ENCODE measurements around the gene NDEL1.

The NDEL1 gene

GRCh38 chr17:8413938-8414337, 21.7 kb upstream of the NDEL1 start:
- DNase-seq (ENCODE audit: low spot score): no peak

- DNase-seq (ENCODE audit: low spot score): no peak
Measured at GRCh38 chr17:8417806-8418205, 17.9 kb upstream of the NDEL1 start.

- no peak for DNase-seq (ENCODE audit: low spot score)
Measured at GRCh38 chr17:8418471-8418870, 17.2 kb upstream of the NDEL1 start.

DNA sequence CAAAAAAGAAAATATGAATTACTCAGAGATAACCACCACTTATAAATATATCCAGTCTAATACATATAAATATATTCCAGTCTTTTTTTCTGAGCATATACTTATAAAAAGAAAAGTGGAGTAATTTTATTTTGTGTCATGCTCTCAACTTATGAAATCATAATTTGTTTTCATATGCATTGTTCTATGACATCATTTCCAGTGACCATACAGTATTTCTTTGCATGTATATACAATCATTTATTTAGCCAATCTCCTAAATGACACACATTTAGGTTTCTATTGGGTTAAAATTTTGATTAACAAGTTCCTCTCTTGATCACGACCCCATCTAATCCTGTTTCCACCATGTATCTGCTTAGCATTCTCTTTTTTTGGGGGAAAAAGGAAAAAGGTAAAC, 16.4 kb upstream of the NDEL1 start:
- DNase-seq (ENCODE audit: low spot score): no peak

DNA sequence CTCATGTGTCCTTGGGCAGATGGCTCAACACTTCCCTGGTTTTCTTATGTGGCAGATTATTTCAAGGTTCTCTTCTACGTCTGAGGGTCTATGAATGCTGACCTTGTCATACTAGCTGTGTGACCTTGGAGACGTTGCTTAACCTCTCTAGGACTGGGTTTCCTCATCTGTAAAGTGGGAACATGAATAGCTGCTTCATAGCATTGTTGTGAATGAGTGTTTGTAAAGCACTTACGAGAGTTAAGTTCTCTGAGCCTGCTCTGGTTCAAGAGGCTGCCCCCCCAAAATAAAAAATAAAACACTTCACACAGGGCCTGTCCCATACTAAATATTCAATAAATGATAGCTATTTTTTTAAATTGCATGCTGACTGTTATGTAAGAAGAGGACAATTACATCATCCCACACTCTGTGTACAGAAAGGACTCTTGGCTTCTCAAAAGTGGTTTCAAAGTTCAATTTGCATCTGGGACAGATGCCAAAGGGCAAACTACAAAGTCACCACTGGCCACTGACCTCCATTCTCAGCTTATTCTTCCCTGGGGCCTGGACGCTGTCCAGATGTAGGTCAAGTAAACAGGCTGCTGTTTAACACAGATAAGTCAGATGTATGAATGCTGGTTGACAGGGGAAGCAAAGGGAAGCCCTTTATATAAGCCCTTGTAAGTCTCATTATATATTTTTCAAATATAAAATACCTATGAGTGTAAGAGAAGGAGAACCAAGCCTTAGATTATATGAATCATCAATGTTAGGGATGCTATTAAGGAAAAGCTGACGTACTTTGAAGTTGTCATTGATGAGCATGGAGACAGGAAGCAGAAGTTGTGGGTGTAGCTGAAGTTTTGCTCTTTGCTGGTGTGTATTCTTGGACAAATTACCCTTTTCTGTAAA, 15.4 kb upstream of the NDEL1 start:
- DNase-seq (ENCODE audit: low spot score): peak; percentile 52

DNA sequence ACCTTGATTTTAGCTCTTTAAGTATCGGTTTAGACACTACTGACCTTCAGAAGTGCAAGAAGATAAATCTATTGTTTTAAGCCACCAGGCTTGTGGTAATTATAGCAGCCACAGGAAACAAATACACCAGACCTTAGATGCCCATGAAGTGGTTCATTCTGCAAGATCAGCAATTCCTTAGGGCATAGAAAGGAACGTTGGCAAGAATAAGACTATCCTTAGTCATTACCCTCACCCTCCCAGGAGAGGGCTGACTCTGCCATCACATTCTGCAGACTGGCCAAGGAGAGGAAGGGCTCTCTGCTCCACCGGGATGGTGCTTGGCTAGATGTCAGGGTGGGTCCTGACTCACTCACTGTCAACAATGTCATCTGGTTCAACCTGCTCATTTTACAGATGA, 14.1 kb upstream of the NDEL1 start:
- no peak for DNase-seq (ENCODE audit: low spot score)

DNA sequence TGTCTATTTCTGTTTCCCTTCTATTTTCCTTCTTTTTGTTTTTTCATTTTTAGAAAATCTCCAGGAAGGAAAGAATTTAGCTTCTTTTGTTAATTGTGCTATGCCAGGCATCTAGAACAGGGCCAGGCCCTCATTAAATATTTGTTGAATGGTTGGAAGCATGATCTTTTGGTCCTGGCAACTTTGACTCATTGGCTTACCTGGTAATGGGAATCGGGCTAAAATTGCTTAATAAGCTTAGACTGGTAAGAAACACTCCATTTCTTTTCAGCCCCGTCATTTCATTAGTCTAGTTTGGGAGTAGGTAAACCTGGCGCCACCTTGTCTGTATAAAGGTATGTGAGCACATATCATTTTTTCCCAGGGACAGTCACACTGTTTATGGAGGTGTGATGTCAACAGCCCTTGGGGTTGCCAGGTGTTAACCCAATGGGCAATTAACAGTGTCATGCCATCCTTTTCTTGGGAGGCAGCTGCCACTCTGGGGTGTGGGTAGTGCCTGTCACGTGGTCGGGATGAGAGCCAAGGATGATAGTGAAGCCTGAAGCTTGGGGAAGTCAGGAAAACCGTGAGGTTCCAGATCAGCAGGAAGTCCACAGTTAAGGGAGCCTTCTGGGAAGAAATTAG, 9.5 kb upstream of the NDEL1 start:
- DNase-seq (ENCODE audit: low spot score): no peak

GRCh38 chr17:8426802-8427201, 8.9 kb upstream of the NDEL1 start:
- DNase-seq (ENCODE audit: low spot score): no peak

GRCh38 chr17:8430966-8431365, 4.7 kb upstream of the NDEL1 start:
- DNase-seq (ENCODE audit: low spot score): no peak

GRCh38 chr17:8436169-8436843, 622 bp downstream of the NDEL1 start:
- peak; percentile 55 for DNase-seq (ENCODE audit: low spot score)

- no peak for DNase-seq (ENCODE audit: low spot score)
Measured at GRCh38 chr17:8436844-8437171, 1.1 kb downstream of the NDEL1 start.

DNA sequence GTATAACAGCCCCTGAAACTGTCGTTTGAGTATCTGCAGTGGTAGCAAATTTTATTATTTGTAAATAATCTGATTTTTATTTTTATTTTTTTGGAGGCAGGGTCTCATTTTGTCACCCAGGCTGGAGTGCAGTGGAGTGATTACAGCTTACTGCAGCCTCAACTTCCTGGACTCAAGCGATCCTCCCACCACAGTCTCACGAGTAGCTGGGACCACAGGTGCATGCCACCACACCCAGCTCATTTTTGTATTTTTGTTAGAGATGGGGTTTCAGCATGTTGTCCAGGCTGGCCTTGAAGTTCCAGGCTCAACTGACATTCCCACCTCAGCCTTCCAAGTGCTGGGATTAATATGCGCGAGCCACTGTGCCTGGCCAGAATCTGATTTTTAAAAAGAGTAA, 2.8 kb downstream of the NDEL1 start:
- no peak for DNase-seq (ENCODE audit: low spot score)

- DNase-seq (ENCODE audit: low spot score): no peak
Measured at GRCh38 chr17:8439681-8440080, 4.0 kb downstream of the NDEL1 start.

DNA sequence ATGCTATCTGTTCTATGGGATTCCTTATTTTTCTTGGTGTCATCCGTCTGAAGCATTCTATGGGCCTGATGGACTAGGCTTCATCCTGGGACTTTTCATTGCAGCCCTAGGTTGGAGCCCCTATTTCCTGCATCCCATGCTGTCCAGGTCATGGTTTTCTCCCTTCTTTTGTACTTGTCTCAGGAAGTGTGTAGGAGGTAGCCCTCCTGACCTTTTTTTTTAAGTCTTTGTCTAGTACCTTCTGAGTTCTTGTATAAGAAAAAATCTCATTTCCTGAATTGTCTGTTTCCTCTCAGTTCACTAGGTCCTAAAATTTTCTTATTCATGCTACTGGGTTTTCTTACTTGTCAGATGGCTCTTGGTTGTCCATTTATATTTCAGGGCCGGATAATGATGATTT, 6.0 kb downstream of the NDEL1 start:
- DNase-seq (ENCODE audit: low spot score): no peak

DNA sequence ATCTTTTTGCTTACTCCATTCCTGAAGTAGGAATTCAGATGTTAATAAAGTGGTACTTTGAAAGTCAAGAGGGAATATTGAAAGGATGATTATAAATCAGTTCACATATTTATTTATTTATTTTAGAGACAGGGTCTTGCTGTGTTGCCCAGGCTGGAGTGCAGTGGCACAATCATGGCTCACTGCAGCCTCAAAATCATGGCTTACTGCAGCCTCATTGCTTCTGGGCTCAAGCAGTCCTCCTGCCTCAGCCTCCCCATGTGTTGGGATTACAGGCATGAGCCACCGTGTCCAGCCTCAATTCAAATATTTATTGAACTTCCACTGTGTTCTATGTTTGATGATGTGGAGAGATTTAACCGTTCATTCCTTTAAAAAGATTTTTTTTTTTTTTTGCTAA, 6.6 kb downstream of the NDEL1 start:
- DNase-seq (ENCODE audit: low spot score): no peak

GRCh38 chr17:8443756-8444155, 8.1 kb downstream of the NDEL1 start:
- no peak for DNase-seq (ENCODE audit: low spot score)

DNA sequence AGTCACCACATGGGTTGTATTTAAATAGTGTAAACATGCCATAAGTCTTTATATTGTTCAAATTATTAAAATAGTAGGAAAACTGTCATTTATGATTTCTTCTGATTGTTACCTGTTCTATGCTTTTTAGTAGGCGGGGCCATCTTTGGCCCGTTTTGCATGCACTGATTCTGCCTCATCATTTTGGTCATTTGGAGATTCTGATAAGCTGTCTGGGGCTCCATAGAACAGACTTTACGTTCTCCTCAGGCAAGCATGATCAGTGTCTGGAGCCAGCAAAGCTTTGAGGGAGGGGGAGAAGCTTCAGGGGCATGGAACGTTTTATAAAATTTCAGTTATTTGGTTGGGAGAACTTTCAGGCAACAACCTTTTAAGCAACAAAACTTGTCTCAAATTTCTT, 8.8 kb downstream of the NDEL1 start:
- no peak for DNase-seq (ENCODE audit: low spot score)

- DNase-seq (ENCODE audit: low spot score): no peak
Measured at GRCh38 chr17:8445536-8445935, 9.9 kb downstream of the NDEL1 start.

GRCh38 chr17:8447799-8448198, 12.1 kb downstream of the NDEL1 start:
- no peak for DNase-seq (ENCODE audit: low spot score)

- no peak for DNase-seq (ENCODE audit: low spot score)
Measured at GRCh38 chr17:8448310-8448709, 12.6 kb downstream of the NDEL1 start.

DNA sequence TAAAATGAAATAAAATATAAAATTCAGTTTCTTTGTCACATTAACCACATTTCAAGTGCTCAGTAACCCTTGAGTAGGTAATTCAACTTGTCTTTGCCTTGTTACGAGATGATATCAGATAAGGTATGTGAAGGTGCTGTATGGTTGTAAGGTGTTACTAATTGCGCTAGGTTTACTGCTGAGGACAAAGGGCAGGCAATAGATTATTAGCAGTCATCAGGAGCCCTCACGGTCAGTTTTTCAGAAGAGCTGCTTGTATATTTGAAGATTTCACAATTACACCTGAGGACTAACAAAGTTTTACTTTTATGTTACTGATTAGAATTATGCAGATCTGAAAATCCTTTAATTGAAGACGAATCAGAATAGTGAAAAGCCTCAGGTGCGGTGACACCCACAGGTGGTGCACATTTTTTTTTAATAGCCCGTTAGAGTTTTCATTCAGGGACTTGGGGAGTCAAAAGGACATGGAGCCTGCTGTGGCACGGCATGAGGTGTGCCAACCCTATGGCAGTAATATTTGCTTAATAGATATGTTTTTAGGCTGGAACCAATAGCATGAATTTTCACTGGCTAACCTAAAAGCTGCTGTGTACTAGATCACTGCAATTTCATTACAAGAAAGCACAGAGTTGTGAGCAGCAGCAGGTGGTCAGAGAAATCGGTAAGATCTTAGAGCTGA, 16.4 kb downstream of the NDEL1 start:
- DNase-seq (ENCODE audit: low spot score): no peak

DNA sequence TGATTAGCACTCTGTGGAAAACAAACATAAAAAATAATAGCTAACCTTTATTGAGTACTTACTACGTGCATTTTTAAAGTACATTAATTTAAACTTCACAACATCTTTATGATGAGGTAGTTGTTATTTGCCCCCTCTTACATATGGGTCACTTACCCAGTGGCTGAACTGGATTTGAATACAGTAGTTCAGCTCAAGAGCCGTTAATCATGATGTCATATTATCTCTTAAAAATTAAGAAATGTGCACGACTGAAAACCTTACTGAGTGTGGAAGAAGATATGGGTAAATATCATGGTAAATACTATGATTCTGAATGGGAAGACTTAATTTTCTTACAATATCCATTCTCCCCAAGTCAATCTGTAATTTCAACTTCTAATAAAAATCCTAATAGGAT, 17.6 kb downstream of the NDEL1 start:
- no peak for DNase-seq (ENCODE audit: low spot score)
